DMS79 treated with DMSO at 0.1 percent for 48 hours (cell line): ENCODE measurements around the gene VAC14.

Source experiments
- DNase-seq: peaks from one replicate; lab custom pipeline; 2025; lab: John Stamatoyannopoulos, UW

VAC14 gene

GRCh38 chr16:70764632-70765031 lies 36.3 kb downstream of the VAC14 start:
- DNase-seq = no peak

GRCh38 chr16:70760221-70760620 lies 40.7 kb downstream of the VAC14 start:
- DNase-seq = no peak

GRCh38 chr16:70759666-70760065 lies 41.3 kb downstream of the VAC14 start:
- no peak for DNase-seq

- DNase-seq = no peak
Measured at GRCh38 chr16:70758786-70759185, 42.2 kb downstream of the VAC14 start.

GRCh38 chr16:70757183-70757582 lies 43.8 kb downstream of the VAC14 start:
- DNase-seq = no peak

GRCh38 chr16:70756071-70756470 lies 44.9 kb downstream of the VAC14 start:
- no peak for DNase-seq

GRCh38 chr16:70754851-70755600 lies 45.9 kb downstream of the VAC14 start:
- no peak for DNase-seq

- no peak for DNase-seq
Measured at GRCh38 chr16:70754371-70754770, 46.6 kb downstream of the VAC14 start.

- DNase-seq = no peak
Measured at GRCh38 chr16:70753694-70754325, 47.1 kb downstream of the VAC14 start.

GRCh38 chr16:70753228-70753627 lies 47.7 kb downstream of the VAC14 start:
- no peak for DNase-seq

- no peak for DNase-seq
Measured at GRCh38 chr16:70752426-70752825, 48.5 kb downstream of the VAC14 start.

GRCh38 chr16:70751593-70751992 lies 49.4 kb downstream of the VAC14 start:
- DNase-seq = no peak

GRCh38 chr16:70750893-70751467 lies 50.0 kb downstream of the VAC14 start:
- DNase-seq = no peak

GRCh38 chr16:70749681-70750601 lies 51.0 kb downstream of the VAC14 start:
- DNase-seq = no peak

GRCh38 chr16:70749006-70749678 lies 51.8 kb downstream of the VAC14 start:
- no peak for DNase-seq

GRCh38 chr16:70747703-70748631 lies 53.0 kb downstream of the VAC14 start:
- no peak for DNase-seq

GRCh38 chr16:70746708-70747424 lies 54.1 kb downstream of the VAC14 start:
- DNase-seq = no peak

GRCh38 chr16:70746040-70746707 lies 54.8 kb downstream of the VAC14 start:
- DNase-seq = no peak

- no peak for DNase-seq
Measured at GRCh38 chr16:70745536-70746025, 55.4 kb downstream of the VAC14 start.
